Kidney (tissue), 14 donors: ENCODE data around the gene SUCNR1. TPM values are rescaled to one million over a fixed set of nuclear protein-coding genes. Genes with fewer than 3 reads are reported as not detected.

Experiments
- DNase-seq, 5 donors: peaks; one replicate each; pipeline ENCODE4 v3.0.0-alpha.2; 2013 to 2020
- FAIRE-seq: peaks from 2 replicates; lab custom pipeline; 2012; peaks lifted over from hg19 to GRCh38; lab: Jason Lieb, UNC
- H3K27ac ChIP-seq, 2 donors: one replicate each; pipeline ENCODE4 v1.7.0; 2013; ENCODE audit warnings: low read depth in 2 of 2, low read length in 2 of 2, inconsistent platforms in 1 of 2
- H3K27me3 ChIP-seq: one replicate; pipeline ENCODE4 v1.7.1; 2013; ENCODE audit warnings: low read length, inconsistent platforms; ENCODE audit not compliant: control insufficient read depth, insufficient read depth
- H3K36me3 ChIP-seq, 3 donors: one replicate each; pipeline versions ENCODE4 v1.7.0 to v1.7.1; 2013; ENCODE audit warnings: low read length in 3 of 3, control low read depth in 1 of 3, inconsistent platforms in 1 of 3; ENCODE audit not compliant: insufficient read depth in 3 of 3, control insufficient read depth in 2 of 3
- H3K4me1 ChIP-seq, 3 donors: one replicate each; pipeline versions ENCODE4 v1.7.0 to v1.7.1; 2013; ENCODE audit warnings: low read length in 3 of 3, inconsistent platforms in 1 of 3, low read depth in 1 of 3; ENCODE audit not compliant: control insufficient read depth in 2 of 3, insufficient read depth in 2 of 3
- H3K4me3 ChIP-seq, 3 donors: one replicate each; pipeline versions ENCODE4 v1.7.0 to v1.8.1; 2013; ENCODE audit warnings: low read length in 3 of 3, control low read depth in 1 of 3, inconsistent platforms in 1 of 3
- H3K9ac ChIP-seq, 3 donors: one replicate each; pipeline versions ENCODE4 v1.7.0 to v1.7.1; 2013; ENCODE audit warnings: low read length in 3 of 3, control low read depth in 1 of 3, inconsistent platforms in 1 of 3
- H3K9me3 ChIP-seq, 3 donors: one replicate each; pipeline versions ENCODE4 v1.7.0 to v1.7.1; 2013; ENCODE audit warnings: low read length in 3 of 3, control low read depth in 1 of 3, inconsistent platforms in 1 of 3; ENCODE audit not compliant: control insufficient read depth in 2 of 3, insufficient read depth in 1 of 3
- CTCF ChIP-seq: IDR thresholded peaks from 3 replicates; pipeline ENCODE4 v1.5.1; 2012; ENCODE audit warnings: mild to moderate bottlenecking, moderate library complexity, borderline replicate concordance; ENCODE audit not compliant: insufficient read depth; ENCODE audit errors: extremely low read depth
- intact Hi-C: fragments of 100-400 bp; cut with DNase I; formaldehyde crosslinking; loops from one replicate; pipeline ENCODE4 v1.11.1; 2022
- polyA plus RNA-seq: library from polyadenylated mRNA; stranded (reverse); fragments of 350-450 nt; fragmentation: Illumina TruSeq; extraction: RNeasy Lipid Tissue Mini Kit (QIAGEN cat#74804); gene quantifications from one replicate; pipeline ENCODE4 v1.2.3, GENCODE V29; 2014; ENCODE audit warnings: low read depth, low replicate concordance; ENCODE audit not compliant: insufficient read depth
- total RNA-seq: library from RNA; stranded (reverse); fragmentation: NEBNext Ultra II Directional; extraction: Animal tissue kit (Norgen Biotek cat#: 25700); gene quantifications from one replicate; pipeline ENCODE4 v1.2.1, GENCODE V29; 2021
- donor health status: control.
- donor health status: control.
- donor health status: control.
- donor health status: control.
- donor health status: control.
- donor health status: DM: yes; HTN: yes; CAD: no.
- donor health status: Normal renal cell carcinoma (clear cell type).

The SUCNR1 gene
- total and polyA plus RNA-seq, 2 donors from 2014 or later = 7.3 to 16.3 TPM

GRCh38 chr3:151877269-151877668, 3.8 kb downstream of the SUCNR1 start:
- peaks cover 0 to 5% (median 0%) of the 10 kb centered on the region in 3 donors for H3K4me1 ChIP-seq
- no peak for FAIRE-seq
- no peaks in the 10 kb centered on the region for H3K9me3 ChIP-seq
- H3K4me3 ChIP-seq = peak overlapping the region in 2 of 3 donors; percentile 24 to 33
- no peak for DNase-seq
- H3K9ac ChIP-seq = no peak overlapping the region
- H3K36me3 ChIP-seq = peaks cover 0 to 11% (median 4%) of the 10 kb centered on the region in 3 donors
- H3K27ac ChIP-seq = peak overlapping the region in 1 of 2 donors; percentile 53
- intact Hi-C loops = no loop called here
- no peak for TF ChIP-seq CTCF
- no peaks in the 10 kb centered on the region for H3K27me3 ChIP-seq

GRCh38 chr3:151878465-151878864, 5.0 kb downstream of the SUCNR1 start:
- intact Hi-C loops = no loop called here

GRCh38 chr3:151879037-151879436, 5.6 kb downstream of the SUCNR1 start:
- DNase-seq = no peak
- peaks cover 0 to 11% (median 4%) of the 10 kb centered on the region in 3 donors for H3K36me3 ChIP-seq
- FAIRE-seq = no peak
- H3K27ac ChIP-seq = no peak overlapping the region
- H3K9ac ChIP-seq = no peak overlapping the region
- peaks cover 0 to 5% (median 0%) of the 10 kb centered on the region in 3 donors for H3K4me1 ChIP-seq
- H3K27me3 ChIP-seq = no peaks in the 10 kb centered on the region
- no peaks in the 10 kb centered on the region for H3K9me3 ChIP-seq
- intact Hi-C loops = no loop called here
- TF ChIP-seq CTCF = no peak
- no peak overlapping the region for H3K4me3 ChIP-seq

More at GRCh38 chr3:151878465-151878864, 5.0 kb downstream of the SUCNR1 start:
- H3K27me3 ChIP-seq = no peaks in the 10 kb centered on the region
- peaks cover 0 to 5% (median 0%) of the 10 kb centered on the region in 3 donors for H3K4me1 ChIP-seq
- no peaks in the 10 kb centered on the region for H3K9me3 ChIP-seq
- no peak overlapping the region for H3K9ac ChIP-seq
- TF ChIP-seq CTCF = no peak
- H3K4me3 ChIP-seq = peak overlapping the region in 1 of 3 donors; percentile 33
- DNase-seq = no peak
- no peak for FAIRE-seq
- H3K36me3 ChIP-seq = peaks cover 0 to 11% (median 4%) of the 10 kb centered on the region in 3 donors
- no peak overlapping the region for H3K27ac ChIP-seq
